Anterior cingulate cortex (tissue), 58 donors: ENCODE results near the gene NFKBIZ.
A peak's percentile ranks its signal among the peaks of the same experiment; 100 is the strongest.

ENCODE experiments used
- DNase-seq, 58 donors: peaks; one replicate each; lab custom pipeline; 2025; lab: John Stamatoyannopoulos, UW

NFKBIZ gene, protein sequence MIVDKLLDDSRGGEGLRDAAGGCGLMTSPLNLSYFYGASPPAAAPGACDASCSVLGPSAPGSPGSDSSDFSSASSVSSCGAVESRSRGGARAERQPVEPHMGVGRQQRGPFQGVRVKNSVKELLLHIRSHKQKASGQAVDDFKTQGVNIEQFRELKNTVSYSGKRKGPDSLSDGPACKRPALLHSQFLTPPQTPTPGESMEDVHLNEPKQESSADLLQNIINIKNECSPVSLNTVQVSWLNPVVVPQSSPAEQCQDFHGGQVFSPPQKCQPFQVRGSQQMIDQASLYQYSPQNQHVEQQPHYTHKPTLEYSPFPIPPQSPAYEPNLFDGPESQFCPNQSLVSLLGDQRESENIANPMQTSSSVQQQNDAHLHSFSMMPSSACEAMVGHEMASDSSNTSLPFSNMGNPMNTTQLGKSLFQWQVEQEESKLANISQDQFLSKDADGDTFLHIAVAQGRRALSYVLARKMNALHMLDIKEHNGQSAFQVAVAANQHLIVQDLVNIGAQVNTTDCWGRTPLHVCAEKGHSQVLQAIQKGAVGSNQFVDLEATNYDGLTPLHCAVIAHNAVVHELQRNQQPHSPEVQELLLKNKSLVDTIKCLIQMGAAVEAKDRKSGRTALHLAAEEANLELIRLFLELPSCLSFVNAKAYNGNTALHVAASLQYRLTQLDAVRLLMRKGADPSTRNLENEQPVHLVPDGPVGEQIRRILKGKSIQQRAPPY

DNA sequence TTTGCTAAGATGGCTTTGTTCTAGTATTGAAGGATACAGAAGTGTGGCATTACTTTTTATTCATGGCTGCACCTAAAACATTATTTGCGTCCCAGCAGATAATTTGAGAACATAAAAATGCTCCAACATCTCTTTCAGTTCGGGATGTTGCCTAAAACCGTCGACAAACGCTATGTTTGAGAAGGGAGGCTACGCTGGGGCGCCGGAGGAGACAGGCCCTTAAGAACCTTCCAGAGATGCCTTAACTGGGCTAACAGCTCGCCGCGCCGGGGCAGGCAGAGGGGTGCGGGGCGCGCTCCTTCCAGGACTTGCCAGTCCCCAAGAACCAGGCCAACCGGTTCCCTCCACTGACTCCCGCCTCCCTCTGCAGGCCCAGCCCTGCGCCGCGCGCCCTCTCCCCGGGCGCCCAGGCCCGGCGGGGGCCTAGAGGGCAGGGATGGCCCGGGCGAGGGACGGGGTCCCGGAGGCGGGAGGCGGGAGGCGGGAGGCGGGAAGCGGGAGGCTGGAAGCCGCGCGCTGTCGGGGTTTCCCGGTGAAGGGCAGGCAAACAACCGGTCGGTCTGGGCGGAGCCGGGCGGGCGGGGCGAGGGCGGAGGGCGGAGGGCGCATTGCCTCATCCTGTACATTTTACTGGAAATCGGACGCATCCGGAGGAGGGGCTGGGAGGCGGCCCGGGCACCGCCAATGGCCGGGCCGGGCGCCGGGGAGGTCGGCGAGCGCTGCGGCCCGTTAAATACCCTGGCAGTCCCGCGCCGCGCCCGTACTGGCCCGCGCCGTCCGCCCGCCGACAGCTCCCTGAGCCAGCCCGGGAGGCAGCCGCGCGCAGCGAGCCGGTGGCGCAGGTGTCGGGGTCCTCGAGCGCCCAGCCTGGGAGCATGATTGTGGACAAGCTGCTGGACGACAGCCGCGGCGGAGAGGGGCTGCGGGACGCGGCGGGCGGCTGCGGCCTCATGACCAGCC lies at the start of gene NFKBIZ:
TSS of gene NFKBIZ (plus strand) at position 761 of the 960 bp plus-strand sequence. CDS start at position 876, 115 bp downstream.
- DNase-seq = peak; percentile 24 to 94 (median 83)

- DNase-seq = no peak
Measured at GRCh38 chr3:101801174-101801573, 48.1 kb upstream of the NFKBIZ start.

DNA sequence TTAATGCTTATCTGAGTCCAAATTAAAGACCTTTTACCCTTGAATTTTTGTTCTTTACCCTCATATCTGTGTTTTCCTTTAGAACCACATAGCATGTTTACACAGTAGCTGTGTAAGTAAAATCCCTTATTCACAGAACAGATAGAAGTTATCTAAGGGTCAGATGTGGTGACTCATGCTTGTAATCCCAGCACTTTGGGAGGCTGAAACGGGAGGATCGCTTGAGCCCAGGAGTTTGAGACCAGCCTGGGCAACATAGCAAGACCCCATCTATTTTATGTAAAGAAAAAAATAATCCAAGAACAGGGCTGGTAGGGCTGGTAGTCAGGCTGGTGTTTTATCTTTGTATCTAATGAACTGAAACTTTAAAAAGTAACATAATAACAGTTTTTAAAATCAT lies 47.1 kb upstream of the NFKBIZ start:
- DNase-seq = no peak

DNA sequence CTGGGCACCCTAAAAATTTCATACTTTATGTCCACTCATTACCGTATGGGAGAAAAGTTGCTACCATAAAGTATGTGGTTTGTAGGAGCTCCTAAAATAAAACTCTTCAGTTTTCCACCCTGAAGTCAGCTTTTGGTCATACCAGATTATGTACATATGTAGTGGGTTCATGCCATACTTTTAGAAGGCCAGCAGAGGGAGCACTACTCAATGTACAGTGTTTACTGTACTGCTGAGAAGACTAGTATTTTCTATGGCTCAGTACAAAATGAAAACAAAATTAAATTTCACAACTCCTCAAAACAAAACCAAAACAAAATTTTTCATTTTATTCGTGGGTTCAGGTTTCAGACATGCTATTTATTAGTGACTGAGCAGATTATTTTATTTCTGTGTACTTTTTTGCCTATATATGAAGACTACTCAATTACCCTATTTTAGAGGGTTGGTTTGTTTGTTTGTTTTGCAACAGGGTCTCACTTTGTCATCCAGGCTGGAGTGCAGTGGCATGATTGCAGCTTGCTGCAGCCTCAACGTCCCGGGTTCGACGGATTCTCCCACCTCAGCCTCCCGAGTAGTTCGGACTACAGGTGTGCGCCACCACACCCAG lies 46.0 kb upstream of the NFKBIZ start:
- peak in 20 of 58 donors; percentile 4 to 67 (median 27) for DNase-seq

GRCh38 chr3:101803939-101804338 lies 45.4 kb upstream of the NFKBIZ start:
- no peak for DNase-seq

- no peak for DNase-seq
Measured at GRCh38 chr3:101806491-101806890, 42.8 kb upstream of the NFKBIZ start.

- DNase-seq = no peak
Measured at GRCh38 chr3:101807888-101808287, 41.4 kb upstream of the NFKBIZ start.

DNA sequence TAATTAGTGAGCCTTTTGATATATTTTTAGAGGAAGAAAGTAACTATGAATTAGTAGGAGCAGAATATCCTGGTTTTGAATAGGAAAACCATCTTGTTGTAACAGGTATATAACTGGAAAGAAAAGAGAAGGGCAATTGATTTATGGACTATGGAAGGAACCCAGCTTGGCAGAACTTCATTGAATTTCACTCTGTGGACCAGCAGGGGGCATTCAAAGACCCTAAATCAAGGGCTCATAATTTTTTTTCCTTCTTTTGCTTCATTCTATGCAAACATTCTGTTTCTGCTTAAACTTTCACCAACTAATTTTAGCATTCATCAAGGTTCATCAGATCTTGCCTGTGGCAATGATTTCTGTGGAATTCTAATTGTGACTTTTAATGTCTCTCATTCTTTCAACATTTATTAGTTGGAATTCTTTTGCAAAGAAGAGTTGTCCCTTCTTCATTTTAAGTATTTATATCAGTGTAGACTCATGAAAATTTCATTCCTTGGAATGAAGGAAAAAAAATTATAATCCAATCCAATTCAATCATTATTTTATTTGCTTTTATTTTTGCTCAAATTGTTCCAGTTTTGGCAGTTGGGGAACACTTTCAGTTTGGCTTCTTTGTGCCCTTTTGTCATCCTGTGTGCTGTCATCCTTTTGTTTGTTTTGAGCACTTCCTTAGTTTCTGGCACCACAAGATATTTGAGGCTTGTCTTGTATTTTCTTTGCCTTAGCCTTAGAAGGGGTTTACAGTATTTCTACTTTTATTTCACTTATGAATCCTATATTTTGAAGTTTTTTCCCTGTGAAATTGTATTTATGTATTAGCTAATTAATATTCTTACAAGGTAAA lies 39.9 kb upstream of the NFKBIZ start:
- peak in 1 of 58 donors; percentile 2 for DNase-seq

DNA sequence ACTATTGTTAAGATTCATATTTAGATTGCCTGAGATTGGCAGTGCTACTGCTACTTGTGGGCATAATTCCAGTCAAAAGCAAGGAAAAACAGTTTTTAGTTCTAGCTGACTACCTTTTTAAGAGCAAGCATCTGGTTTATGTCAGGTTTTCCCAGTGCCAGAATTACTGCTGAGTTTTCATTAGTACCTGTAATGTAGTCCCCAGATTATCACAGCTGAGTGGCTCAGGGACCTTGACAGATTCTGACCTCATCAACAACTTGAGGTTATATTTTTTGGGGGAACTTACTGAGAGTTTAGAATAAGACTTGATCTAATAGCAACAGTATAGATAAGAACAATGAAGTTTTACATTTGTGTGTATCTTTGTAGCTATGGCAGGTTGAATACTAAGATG lies 39.3 kb upstream of the NFKBIZ start:
- no peak for DNase-seq

GRCh38 chr3:101811875-101812274 lies 37.4 kb upstream of the NFKBIZ start:
- DNase-seq = no peak

GRCh38 chr3:101812895-101813294 lies 36.4 kb upstream of the NFKBIZ start:
- DNase-seq = no peak

DNA sequence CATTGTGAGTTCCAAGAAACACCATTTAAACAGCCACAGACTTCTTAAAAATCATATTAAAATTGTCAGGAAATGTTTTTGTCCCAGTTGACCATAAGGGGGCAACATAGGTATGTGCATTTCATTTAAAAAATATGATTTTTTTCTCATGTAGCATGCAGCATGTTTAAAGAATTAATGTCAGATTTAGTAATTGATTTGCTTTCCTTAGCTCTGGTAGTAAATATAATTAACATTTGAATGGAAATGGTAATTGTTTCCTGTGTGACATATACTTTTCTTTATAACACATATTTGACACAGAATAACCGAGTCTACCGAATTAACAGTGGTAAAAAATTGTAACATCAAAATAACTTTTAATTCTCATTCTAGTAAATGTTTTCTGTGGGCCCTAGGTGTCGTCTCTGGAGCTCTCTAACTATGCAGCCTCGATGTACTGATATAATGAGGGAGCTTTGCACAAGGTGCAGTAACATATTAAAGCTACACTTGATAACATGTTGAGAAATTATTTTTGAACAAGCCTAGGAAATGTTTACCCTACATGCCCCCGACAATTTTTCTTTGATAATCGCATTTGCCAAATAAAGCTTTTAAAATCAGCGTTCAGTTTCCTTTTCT lies 35.4 kb upstream of the NFKBIZ start:
- no peak for DNase-seq

DNA sequence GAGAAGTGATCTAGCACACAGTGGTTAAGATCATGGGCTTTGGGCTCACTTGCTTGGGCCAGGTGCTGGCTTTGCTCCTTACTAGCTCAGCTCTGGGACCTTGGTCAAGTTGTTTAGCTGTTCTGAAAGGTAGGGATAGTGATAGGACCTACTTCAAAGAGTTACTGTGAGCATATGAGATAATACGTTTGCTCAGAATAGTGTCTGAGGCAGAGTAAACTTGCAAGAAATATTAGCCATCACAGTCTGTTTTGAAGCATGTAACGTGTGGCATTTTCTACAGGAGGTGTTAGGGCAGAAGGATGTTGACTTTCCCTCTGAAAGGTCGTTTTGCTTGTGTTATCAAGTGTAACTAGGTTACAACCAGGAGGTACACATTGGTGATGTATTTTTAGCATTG lies 34.5 kb upstream of the NFKBIZ start:
- DNase-seq = no peak

GRCh38 chr3:101816215-101817149 lies 32.8 kb upstream of the NFKBIZ start:
- DNase-seq = no peak

DNA sequence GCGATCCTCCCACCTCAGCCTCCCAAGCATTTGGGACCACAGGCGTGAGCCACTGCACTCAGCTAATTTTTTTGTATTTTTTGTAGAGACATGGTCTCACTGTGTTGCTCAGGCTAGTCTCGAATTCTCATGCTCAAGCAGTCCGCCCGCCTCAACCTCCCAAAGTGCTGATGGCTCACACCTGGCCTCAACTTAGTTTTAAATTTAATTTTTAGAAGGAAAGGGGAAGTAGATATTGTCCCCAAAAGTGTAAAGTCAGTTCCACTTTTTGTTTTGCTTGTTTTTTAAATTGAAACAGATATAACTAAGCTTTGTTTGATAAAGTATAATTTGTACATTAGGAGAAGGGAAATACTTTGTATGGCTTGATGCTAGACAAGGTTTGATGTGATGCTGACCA lies 31.3 kb upstream of the NFKBIZ start:
- no peak for DNase-seq

DNA sequence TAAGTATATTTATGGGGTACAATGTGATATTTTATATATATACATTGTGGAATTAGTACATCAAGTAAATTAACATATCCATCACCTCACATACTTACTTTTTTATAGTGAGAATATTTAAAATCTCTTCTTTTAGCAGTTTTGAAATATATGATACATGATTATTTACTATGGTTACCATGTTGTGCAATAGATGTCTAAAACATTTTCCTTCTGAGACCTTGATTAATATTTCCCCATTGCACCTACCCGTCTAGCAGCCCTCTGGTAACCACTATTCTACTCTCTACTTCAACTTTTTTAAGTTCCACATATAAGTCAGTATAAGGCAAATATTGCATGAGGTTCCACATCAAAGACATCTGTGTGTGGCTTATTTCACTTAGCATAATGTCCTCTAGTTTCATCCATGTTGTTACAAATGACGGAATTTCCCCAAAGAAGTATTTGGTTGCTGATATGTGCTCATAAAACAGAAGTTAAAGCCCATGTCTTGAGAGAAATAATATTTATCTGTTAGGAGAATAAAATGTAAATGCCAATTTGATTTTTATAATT lies 29.6 kb upstream of the NFKBIZ start:
- no peak for DNase-seq

- DNase-seq = peak in 1 of 58 donors; percentile 7
Measured at GRCh38 chr3:101821503-101821902, 27.8 kb upstream of the NFKBIZ start.
